Mucosa of gallbladder (tissue), 1 donor: ENCODE results near the gene EFCAB14. TPM values are rescaled to one million over a fixed set of nuclear protein-coding genes. Genes with fewer than 3 reads are reported as not detected.
"Not testable (repeated sequence)": the region's sequence is repeated elsewhere in the genome, so short reads cannot be mapped to it uniquely, and the experiment has no call there.

Experiments
- DNase-seq: peaks from one replicate; pipeline ENCODE4 v3.0.0-alpha.2; 2020; ENCODE audit warnings: low spot score
- total RNA-seq: library from RNA; stranded (reverse); gene quantifications from one replicate; pipeline ENCODE4 v1.2.1, GENCODE V29; 2021
- donor health status: DM: no; HTN: no; CAD: no.

The EFCAB14 gene, protein sequence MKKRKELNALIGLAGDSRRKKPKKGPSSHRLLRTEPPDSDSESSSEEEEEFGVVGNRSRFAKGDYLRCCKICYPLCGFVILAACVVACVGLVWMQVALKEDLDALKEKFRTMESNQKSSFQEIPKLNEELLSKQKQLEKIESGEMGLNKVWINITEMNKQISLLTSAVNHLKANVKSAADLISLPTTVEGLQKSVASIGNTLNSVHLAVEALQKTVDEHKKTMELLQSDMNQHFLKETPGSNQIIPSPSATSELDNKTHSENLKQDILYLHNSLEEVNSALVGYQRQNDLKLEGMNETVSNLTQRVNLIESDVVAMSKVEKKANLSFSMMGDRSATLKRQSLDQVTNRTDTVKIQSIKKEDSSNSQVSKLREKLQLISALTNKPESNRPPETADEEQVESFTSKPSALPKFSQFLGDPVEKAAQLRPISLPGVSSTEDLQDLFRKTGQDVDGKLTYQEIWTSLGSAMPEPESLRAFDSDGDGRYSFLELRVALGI
- total RNA-seq: 128 TPM

DNA sequence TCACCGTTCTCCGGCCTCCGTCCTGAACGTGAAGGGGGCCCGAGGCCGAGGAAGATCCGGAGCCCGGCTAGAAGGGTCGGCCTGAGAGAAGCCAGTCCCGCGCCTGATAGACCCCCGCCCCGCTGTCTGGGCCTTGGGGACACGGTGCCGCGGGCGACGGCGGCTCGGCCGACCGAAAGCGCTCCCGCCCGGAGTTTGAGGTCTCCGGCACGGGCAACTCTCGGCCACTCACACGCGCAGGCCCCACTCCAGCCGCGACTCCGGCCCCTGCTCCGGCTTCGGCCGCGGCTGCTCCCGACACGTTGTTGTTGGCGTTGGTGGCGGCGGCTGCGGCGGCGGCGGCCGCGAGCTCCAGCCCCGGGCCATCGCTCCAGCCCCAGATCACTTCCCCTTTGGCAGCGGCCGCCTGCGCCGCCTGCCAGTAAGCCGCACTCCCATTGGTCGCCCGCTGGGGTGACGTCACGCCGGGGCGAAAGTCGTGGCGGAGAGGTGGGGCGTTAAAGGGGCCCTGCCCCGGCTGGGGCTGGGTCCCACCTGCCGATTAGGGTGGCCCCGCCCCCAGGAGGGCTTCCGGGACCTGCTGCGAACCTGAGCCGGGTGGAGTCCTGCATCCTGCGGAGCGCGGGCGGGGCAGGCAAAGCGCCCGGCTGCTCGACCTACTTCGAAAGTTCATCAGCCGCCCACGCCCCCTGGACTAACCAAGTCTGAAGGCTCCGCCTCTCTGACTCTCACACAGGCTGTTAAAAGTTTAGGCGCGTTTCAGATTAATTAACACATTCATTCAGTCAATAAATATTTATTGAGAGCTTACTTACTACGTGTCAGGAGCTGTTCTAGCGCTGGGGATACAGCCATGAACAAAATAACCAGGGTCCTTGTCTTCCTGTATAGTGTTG is at the start of gene EFCAB14:
Gene EFCAB14, minus strand, starts transcription at position 388 of the 896 bp plus-strand sequence. CDS start 1,027 bp downstream, outside the sequence.
- peak; percentile 97 for DNase-seq

DNA sequence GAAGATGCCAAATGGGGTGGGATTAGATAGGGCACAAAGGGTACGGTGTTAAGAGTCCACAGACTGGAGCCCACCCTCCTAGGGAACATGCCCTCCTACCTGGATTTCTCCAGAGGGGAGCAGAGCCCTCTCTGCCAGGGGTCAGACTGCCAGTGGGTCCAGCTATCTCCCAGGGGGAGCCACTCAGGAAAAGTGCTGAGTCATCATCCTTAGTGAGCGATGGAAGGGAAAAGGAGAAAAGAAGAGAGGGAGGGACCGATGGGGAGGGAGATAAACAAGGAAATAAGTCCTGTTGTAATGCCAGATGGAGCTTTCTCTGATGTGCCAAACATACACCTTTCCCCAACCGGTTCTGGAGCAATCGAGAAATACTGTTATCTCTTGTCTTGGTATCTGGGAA is 49.5 kb upstream of the EFCAB14 start:
- DNase-seq: no peak

DNA sequence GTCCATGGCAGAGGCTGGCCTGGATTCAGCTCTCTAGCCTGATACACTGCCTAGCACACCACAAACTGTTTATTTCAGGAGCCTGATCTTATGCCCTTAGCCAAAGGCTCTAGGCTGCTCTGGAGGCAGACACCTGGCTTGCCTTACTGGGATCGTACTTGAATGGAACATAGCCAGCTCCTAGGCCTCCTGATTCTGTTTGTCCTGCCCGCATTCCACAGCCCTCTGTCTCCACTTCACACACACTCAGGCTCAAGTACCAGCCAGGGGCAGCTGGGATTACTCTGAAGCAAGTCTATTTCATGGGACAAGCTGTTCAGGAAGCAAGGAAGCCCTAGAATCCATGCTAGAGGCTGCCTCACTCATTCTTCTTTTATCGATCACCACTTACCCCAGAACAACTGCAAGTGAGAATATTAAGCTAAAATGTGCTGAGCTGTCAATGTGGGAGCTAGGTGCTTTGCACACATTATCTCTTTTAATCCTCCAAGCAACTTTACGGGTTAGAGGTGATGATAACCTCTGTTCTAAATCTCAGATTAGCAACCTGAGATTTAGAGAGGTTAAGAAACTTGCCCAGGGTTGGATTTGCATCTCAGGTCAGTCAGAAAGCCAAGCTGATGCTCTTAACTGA is 48.9 kb upstream of the EFCAB14 start:
- DNase-seq: no peak

DNA sequence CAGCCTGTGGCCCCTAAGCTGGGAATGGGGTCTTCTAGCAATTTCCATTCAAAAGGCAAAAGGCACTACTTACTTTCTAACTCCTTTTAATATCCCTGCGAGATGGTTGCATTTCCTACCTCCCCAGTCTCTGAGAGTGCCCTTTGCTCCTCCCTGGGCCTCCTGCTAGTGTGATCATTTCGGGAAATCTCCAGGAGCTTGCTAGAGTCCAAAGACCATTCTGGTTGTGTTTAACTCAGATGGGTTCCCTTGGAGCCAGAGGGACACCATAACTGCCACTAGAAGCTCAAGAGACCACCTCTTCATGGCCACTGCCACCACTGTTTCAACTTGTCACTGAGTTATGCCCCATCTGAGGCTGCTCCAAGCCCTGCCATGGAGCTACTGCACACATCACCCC is 45.5 kb upstream of the EFCAB14 start:
- no peak for DNase-seq

DNA sequence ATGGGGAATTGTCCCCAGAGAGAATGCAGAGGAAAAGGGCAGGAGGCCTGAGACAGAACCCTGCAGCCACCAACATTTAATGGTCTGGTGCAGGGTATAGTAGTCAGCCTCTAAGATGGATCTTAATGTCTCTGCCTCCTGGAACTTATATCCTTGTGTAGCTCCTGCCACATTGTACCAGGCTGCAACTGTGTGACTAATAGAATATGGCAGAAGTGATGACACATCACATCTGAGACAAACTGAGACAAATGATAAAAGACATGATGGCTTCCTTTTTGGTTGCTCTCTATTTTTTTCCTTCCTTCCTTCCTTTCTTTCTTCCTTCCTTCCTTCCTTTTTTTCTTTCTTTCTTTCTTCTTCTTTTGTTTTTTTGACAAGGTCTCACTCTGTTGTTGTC is 42.8 kb upstream of the EFCAB14 start:
- no peak for DNase-seq

DNA sequence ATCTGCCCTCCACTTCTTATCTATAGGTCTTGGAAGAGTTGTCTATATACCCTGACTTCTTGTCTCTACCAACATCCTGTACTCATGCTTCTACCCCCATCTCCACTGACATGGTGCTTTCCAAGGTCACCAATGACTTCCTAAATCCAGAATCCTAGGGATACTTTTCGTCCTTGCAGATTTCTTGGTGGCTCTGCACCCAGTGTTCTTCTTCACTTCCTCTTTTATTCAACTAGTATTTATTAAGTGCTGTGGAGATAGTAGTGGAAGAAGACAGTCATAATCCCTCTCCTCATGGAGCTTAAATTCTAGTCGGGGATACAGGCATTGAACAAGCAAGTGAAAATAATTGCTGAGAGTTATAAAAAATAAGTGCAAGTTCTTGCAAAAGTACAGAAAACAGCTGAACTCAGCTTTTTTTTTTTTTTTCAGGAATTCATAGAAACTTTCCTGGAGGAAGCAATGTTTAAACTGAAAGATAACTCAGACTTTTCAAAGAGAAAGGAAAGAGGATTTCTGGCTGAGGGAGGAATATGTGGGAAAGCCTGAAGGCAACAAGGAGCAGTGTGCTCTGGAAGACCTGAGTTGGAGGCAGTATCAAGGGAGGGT is 41.7 kb upstream of the EFCAB14 start:
- no peak for DNase-seq

DNA sequence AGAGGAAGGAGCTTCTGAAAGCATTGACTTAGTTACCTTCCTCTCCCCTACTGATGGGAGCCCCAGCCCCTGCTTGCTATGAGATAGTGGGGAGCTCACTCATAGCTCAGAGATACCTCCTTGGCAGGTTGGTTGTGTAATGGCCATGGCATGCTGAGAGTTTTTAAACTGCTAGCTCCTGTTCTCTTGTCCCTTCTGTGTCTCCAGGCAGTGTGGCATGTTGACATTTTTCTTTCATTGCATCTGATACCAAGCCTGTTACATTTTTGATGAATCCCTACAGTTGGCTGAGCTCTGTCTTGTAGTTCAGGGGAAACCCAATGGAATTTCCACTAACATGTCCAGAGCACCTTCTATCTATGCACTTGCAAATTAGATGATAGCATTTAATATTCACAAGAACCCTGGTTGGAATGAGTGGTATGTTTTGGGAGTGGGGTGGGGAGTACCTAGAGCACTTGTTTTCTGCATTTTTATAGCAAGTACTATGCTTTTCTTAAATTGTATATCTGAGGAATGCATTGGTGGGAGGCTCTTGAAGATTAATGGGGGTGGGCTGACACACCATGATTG is 39.1 kb upstream of the EFCAB14 start:
- DNase-seq: no peak

DNA sequence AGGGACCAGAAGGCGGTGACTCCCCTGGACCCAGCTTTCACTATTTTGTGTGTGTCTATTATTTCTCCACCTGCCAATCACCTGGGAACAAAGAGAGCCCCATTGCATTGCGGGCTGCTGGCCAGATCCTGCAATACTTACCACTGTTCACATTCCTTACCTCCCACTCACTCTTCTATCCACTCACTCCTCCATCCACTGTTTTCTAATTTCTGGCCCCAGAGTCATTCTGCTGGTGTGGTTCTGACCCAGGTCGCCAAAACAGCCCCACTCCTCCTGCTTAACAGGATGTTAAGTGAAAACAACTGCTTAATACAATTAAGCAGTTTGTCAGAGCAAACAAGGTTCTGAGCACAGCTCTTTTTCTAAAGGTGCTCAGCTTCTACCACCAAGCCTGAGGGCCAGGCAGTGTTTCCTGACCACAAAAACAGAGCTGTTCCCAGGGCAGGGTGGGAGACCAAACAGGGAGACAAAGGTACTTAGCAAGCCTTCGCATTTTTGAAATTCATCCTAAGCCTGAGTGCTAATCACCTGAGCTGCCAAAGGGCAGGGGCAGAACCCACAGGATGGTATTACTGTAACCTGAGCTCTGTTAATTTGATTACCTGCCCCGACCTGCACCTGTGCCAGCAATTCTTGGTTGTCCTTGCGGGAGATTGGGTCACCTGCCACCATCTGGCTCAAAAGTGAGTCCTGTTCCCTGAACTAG is 38.5 kb upstream of the EFCAB14 start:
- DNase-seq: no peak

DNA sequence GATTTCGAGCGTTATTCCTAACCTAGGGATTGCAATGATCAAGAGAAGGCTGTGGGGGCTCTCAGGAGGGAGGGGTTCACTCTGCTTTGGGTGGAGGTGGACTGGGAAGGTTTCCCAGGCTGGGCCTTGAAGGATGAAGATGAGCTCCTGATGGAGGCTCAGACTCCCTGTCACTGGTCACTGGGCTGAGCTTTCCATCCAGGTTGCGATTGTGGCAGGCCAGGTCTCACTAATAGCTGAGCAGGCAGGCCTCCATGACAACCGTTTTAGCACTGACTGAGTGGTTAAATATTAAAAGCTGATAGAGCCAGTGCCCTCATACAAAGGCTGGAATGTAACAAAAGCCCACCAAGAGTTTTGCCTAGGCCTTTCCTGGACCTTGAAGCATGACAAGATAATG is 36.2 kb upstream of the EFCAB14 start:
- DNase-seq: no peak

DNA sequence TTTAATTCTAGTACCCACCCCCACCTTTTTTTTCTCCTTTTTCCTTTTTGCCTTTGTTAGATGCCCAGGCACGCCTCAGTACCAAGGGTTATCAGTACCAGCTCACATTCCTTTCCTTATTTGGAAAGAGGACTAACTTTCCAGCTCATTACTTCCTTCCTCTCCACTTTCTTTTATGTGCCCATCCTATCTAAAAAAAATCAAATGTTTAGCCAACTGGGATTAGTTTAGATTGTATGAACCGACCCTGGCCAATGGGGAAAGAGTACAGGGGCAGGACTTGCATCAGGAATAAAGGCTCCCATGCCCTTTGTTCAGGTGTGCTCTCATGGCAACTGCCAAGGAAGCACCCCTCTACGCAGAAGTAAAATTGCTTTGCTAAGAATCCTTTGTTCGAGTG is 35.8 kb upstream of the EFCAB14 start:
- DNase-seq: peak; percentile 53

DNA sequence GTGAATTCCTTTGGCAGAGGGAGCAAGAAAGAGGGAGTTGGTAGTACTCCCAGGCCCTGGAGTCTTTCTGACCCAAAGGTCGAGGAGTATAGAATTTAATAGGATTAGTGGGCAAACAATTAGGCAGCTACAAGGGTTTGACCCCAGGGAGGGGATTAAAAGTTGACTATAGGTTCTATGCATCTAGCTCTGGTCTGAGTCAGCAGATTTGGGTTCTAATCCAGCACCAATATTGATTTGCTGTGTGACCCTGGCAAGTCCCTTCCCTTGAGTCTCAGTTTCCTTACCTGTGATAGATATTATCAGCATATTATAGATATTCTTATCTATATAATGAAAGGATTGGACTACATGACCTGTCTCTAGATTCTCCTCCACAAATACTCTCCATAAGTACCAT is 35.1 kb upstream of the EFCAB14 start:
- no peak for DNase-seq

DNA sequence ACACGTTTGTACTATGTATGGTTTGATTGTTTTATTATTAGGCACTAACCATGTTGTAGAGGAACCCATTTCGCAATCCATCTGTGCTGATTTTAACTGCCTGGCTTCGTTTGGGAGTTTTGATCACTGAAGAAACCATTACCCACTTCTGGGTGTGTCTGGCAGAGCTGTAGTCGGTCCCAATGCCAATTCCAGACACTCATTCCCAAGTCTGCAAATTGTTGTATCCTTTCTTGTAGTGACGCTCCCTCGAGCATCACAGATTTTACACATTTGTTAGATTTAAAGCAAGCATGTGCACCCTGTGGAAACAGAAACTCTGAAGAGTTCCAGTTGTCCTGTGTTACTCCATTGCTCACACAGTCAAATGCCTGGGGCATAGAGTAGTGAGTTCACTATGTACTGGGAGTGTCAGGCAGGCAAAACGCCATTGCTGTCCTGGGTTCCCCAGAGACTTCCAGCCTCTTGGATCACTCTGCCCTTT is 31.0 kb upstream of the EFCAB14 start:
- DNase-seq: no peak

DNA sequence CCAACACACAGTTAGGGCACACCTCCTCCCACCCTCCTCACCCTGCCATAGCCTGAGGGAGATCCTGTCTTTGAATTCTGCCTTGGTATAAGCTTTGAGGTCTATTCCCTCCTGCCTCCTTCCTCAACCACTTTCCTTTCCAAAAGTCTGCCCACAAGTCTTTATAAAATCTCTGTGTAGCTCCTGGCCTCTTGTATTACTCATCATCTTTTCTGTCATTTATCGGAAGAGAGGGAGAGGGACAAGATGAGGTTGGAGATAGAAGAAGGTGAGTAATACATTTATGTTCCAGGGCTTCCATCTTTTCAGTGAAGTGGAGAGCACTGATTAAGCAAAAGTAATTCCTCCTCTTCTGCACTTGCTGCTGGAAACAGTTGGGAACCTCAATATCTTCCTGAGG is 30.5 kb upstream of the EFCAB14 start:
- no peak for DNase-seq

DNA sequence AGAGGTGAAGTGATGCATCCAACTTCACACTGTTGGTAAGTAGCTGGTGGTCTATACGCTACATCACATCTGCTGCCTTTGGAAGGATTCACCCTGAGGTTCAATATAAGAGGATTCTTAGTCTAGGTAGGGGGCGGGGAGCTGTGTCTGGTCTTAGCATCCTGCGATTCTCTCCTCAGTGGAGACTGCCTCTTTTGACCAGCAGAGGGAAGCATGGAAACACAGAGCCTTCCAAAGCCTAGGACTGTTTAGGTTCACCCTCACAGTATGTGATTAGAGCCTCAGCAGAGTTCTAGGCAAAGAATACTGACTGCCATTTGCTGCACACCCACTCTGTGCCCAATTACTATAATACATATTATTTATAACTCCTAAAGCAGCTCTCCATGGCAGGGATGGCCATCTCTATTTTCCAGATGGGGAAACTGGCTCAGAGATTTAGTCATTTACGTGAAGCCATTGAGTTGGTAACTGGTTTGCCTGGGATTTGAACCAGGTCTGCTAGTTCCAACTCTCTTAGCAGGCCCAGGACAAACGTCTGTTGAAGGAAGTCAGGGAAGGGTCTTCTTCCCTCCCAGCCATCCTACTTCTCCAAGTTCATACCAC is 28.9 kb upstream of the EFCAB14 start:
- peak; percentile 58 for DNase-seq

DNA sequence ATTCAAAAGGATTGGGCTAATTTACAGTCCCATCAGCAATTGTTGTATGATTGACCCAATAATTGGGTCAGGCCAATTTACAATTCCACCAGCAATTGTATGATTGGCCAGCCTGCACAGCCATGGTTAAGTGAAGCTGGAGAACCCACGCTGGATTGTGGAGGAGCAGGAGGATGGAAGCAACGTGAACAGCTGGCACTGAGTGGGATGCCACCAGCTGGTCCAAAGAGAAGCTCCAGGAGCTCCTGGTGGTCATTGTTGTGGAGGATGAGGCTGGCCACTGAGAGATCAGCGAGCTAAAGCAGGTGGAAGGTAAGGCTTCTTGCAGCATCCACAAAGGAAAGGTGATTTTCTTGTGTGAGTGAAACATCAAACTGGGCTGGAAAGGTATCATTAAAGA is 23.2 kb upstream of the EFCAB14 start:
- DNase-seq: no peak

DNA sequence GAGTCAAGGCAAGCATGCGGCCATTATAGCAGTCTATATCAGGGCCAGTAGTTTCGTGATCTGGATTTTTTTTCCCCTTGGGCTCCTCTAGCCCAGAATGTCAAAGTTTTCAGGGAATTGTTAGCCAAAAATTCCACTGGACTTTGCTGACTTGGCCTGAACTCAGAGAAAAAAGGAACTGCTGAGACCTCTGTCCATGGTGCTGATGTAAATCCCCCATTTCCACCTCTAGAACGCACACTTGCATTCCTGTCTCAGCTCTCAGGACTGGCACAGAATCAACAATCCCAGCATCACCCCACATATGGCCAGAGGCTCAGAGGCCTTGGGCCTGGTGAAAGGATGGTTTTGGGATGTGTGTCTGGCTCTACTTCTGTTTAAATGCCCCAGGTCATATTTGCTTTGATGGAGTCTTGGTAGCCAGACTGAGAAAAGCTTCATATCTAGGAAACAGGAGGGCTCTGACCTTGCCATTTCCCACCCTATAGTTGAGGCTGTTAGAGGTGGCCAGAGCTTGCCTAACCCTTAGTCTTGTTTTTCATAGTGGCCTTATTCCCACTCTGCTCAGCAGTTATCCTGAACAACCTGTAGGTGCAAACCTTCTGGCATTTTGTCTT is 16.9 kb upstream of the EFCAB14 start:
- DNase-seq: peak; percentile 53

DNA sequence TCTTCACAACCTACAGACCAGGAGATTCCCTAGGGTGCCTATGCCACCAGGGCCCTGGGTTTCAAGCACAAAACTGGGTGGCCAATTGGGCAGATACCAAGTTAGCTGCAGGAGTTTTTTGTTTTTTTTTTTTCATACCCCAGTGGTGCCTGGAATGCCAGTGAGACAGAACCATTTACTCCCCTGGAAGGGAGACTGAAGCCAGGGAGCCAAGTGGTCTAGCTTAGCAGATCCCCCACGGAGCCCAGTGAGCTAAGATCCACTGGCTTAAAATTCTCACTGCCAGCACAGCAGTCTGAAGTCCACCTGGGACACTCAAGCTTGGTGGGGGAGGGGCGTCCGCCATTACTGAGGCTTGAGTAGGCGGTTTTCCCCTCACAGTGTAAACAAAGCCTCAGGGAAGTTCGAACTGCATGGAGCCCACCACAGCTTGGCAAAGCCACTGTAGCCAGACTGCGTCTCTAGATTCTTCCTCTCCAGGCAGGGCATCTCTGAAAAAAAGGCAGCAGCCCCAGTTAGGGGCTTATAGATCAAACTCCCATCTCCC is 9.5 kb upstream of the EFCAB14 start:
- not testable (repeated sequence) for DNase-seq

DNA sequence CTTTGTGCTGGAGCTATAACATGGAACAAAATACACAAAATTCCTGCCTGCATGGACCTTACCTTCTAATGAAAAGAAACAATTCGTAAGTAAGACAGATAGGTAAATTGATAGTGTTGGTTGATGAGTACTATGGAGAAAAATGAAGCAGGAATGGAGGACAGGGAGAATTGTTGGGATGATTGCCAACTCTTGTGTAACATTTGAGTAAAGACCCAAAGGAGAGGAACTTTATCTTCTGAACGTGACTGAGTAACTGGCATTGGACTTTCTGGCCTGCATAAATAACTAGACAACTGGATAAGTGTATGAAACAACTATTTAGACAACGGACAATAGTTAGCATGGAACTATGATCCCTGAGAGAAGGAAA is 6.8 kb upstream of the EFCAB14 start:
- no peak for DNase-seq

DNA sequence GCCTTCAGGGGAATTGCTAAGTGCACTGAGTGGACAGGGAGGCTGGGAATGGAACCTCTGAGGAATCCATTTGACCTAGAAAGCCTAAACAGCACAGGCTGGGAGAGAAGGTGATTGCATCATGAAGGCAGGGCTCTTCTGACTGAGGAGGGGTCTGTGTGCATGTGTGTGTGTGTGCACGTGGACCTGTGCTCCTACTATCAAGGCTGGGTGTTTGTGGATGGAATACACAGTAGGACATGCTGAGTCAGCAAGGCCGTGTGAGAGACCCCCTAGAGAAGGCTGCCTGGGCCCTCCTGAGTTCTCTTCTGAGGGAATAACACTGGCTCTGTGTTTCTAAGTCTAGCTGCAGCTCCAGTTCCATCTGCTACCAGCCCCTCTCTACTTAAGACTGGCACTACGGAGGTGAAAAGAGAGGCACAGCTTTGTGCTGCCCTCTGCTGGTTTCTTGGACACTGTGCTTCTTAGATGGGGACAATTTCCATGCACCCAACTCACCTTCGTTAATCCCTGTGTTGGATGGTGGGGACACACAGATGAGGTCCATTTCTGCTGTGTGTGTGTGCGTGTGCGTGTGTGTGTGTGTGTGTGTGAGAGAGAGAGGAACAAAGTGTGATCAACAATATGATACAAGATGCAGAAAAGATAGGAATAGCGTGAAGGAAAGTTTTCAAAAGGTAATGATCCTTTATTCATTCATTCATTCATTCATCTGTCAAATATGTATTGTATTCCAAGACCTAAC is 6.2 kb upstream of the EFCAB14 start:
- DNase-seq: peak; percentile 78
